ENCODE results near the gene KDM2B. TPM values are rescaled to one million over a fixed set of nuclear protein-coding genes. Genes with fewer than 3 reads are reported as not detected.
A peak's percentile ranks its signal among the peaks of the same experiment; 100 is the strongest.

Gene KDM2B
- total RNA-seq, 1 donor from 2014 or later, result 236 TPM

- Mint-ChIP-seq H3K4me3 (peak overlapping the region; percentile 91), H3K27me3 (no peaks in the 10 kb centered on the region), H3K36me3 (ENCODE audit: low read depth) (peaks cover 57% of the 10 kb centered on the region), H3K27ac (peak overlapping the region; percentile 83), H3K9me3 (no peaks in the 10 kb centered on the region), H3K4me1 (peaks cover 78% of the 10 kb centered on the region)
- no peak for TF ChIP-seq CTCF (IDR thresholded peaks at IDR 0.05)
- intact Hi-C loops (cut with micrococcal nuclease), result loop anchor here (10.0 kb wide), 1 partner anchor 542 kb away; the partner anchor contains the start of gene MLXIP
- CTCF ChIA-PET, result interaction anchor here (1.6 to 2.0 kb wide), 2 partner anchors 20 to 91 kb away, joined by 5 read pairs; no protein-coding TSS in a partner anchor
- POLR2A ChIA-PET, result interaction anchor here (0.5 to 5.5 kb wide), 3 partner anchors 47 to 269 kb away, joined by 3 to 72 read pairs (median 5); partner anchors contain the start of gene KDM2B
- ATAC-seq (ENCODE audit: low read depth), result no peak
- no peak for DNase-seq
These were observed 48.1 kb downstream of the KDM2B start for GRCh38 chr12:121532503-121533393.

GRCh38 chr12:121531356-121531750 lies 49.5 kb downstream of the KDM2B start:
- Mint-ChIP-seq H3K27ac (peak overlapping the region; percentile 80), H3K9me3 (no peaks in the 10 kb centered on the region), H3K4me3 (peak overlapping the region; percentile 91), H3K27me3 (no peaks in the 10 kb centered on the region), H3K4me1 (peaks cover 72% of the 10 kb centered on the region), H3K36me3 (ENCODE audit: low read depth) (peaks cover 60% of the 10 kb centered on the region)
- no peak for TF ChIP-seq CTCF (IDR thresholded peaks at IDR 0.05)
- DNase-seq (no peak), ATAC-seq (ENCODE audit: low read depth) (no peak)
- CTCF ChIA-PET, result interaction anchor here (0.6 to 1.2 kb wide), 3 partner anchors 32 to 137 kb away, joined by 3 to 7 read pairs (median 4); partner anchors contain the start of gene MORN3
- intact Hi-C loops (cut with micrococcal nuclease), result loop anchor here (10.0 kb wide), 1 partner anchor 543 kb away; the partner anchor contains the start of gene MLXIP
- POLR2A ChIA-PET, result interaction anchor here (0.5 to 2.1 kb wide), 7 partner anchors 8 to 96 kb away, joined by 3 to 17 read pairs (median 3); partner anchors contain the start of gene ORAI1

- H3K36me3 Mint-ChIP-seq (ENCODE audit: low read depth), result peaks cover 65% of the 10 kb centered on the region
- no peaks in the 10 kb centered on the region for H3K27me3 Mint-ChIP-seq
- ATAC-seq (ENCODE audit: low read depth) (peak; percentile 54), DNase-seq (peak; percentile 43)
- no peaks in the 10 kb centered on the region for H3K9me3 Mint-ChIP-seq
- H3K4me1 Mint-ChIP-seq, result peaks cover 66% of the 10 kb centered on the region
- POLR2A ChIA-PET, result interaction anchor here (0.5 to 2.1 kb wide), 8 partner anchors 8 to 96 kb away, joined by 3 to 17 read pairs (median 3); partner anchors contain the start of gene ORAI1
- H3K4me3 Mint-ChIP-seq, result peak overlapping the region; percentile 91
- intact Hi-C loops (cut with micrococcal nuclease), result loop anchor here (10.0 kb wide), 1 partner anchor 544 kb away; the partner anchor contains the start of gene MLXIP
- TF ChIP-seq CTCF (IDR thresholded peaks at IDR 0.05), result no peak
- CTCF ChIA-PET, result interaction anchor here (1.2 kb wide), 3 partner anchors 31 to 138 kb away, joined by 4 to 7 read pairs (median 4); partner anchors contain the start of gene MORN3
- peak overlapping the region; percentile 80 for H3K27ac Mint-ChIP-seq
These were observed 50.0 kb downstream of the KDM2B start for GRCh38 chr12:121530600-121531355.

- DNase-seq (no peak), ATAC-seq (ENCODE audit: low read depth) (no peak)
- no peak for TF ChIP-seq CTCF (IDR thresholded peaks at IDR 0.05)
- Mint-ChIP-seq H3K9me3 (no peaks in the 10 kb centered on the region), H3K27ac (no peak overlapping the region), H3K36me3 (ENCODE audit: low read depth) (peaks cover 75% of the 10 kb centered on the region), H3K4me1 (peaks cover 56% of the 10 kb centered on the region), H3K4me3 (no peak overlapping the region), H3K27me3 (no peaks in the 10 kb centered on the region)
- intact Hi-C loops (cut with micrococcal nuclease), result no loop called here
- ChIA-PET CTCF (no interaction called here), POLR2A (interaction anchor here (0.7 kb wide), 1 partner anchor 19 kb away, joined by 3 read pairs; no protein-coding TSS in a partner anchor)
These were observed 51.6 kb downstream of the KDM2B start for GRCh38 chr12:121529184-121529583.

Measured in activated B cell treated with CpG ODN at 0.5 μM for 24 hours (primary cell).